ENCODE measurements around the gene FTO.

The FTO gene

GRCh38 chr16:53736297-53736696, 32.3 kb downstream of the FTO start:
- no peaks in the 10 kb centered on the region for H3K36me3 ChIP-seq

GRCh38 chr16:53737552-53737951, 33.6 kb downstream of the FTO start:
- H3K9me3 ChIP-seq: no peaks in the 10 kb centered on the region
- no peak overlapping the region for H3K4me3 ChIP-seq
- DNase-seq: no peak
- H3K4me1 ChIP-seq: peaks cover 0 to 18% (median 11%) of the 10 kb centered on the region in 4 donors
- H3K27me3 ChIP-seq: no peaks in the 10 kb centered on the region
- intact Hi-C loops (cut with DNase I; ENCODE audit: low total_unique reads): no loop called here
- no peaks in the 10 kb centered on the region for H3K36me3 ChIP-seq
- no peak overlapping the region for H3K27ac ChIP-seq
- no peak for TF ChIP-seq CTCF (IDR thresholded peaks at IDR 0.05)

More at GRCh38 chr16:53736297-53736696, 32.3 kb downstream of the FTO start:
- H3K27me3 ChIP-seq: no peaks in the 10 kb centered on the region
- TF ChIP-seq CTCF (IDR thresholded peaks at IDR 0.05): no peak
- H3K9me3 ChIP-seq: no peaks in the 10 kb centered on the region
- no peak overlapping the region for H3K27ac ChIP-seq
- no peak for DNase-seq
- intact Hi-C loops (cut with DNase I; ENCODE audit: low total_unique reads): no loop called here
- peaks cover 0 to 25% (median 14%) of the 10 kb centered on the region in 4 donors for H3K4me1 ChIP-seq
- H3K4me3 ChIP-seq: no peak overlapping the region

GRCh38 chr16:53740476-53740875, 36.5 kb downstream of the FTO start:
- no peak for DNase-seq
- H3K4me1 ChIP-seq: peaks cover 0 to 22% (median 7%) of the 10 kb centered on the region in 4 donors
- H3K27me3 ChIP-seq: no peaks in the 10 kb centered on the region
- no peak overlapping the region for H3K4me3 ChIP-seq
- H3K27ac ChIP-seq: no peak overlapping the region
- TF ChIP-seq CTCF (IDR thresholded peaks at IDR 0.05): no peak
- no peaks in the 10 kb centered on the region for H3K36me3 ChIP-seq
- no peaks in the 10 kb centered on the region for H3K9me3 ChIP-seq
- intact Hi-C loops (cut with DNase I; ENCODE audit: low total_unique reads): no loop called here

GRCh38 chr16:53740933-53741531, 37.1 kb downstream of the FTO start:
- Histone ChIP-seq H3K9me3 (no peaks in the 10 kb centered on the region), H3K36me3 (no peaks in the 10 kb centered on the region), H3K27me3 (no peaks in the 10 kb centered on the region), H3K4me3 (no peak overlapping the region), H3K4me1 (peaks cover 0 to 28% (median 10%) of the 10 kb centered on the region in 4 donors), H3K27ac (no peak overlapping the region)
- no peak for DNase-seq
- intact Hi-C loops (cut with DNase I; ENCODE audit: low total_unique reads): no loop called here
- TF ChIP-seq CTCF (IDR thresholded peaks at IDR 0.05): no peak

- Histone ChIP-seq H3K4me3 (no peak overlapping the region), H3K4me1 (peaks cover 0 to 33% (median 12%) of the 10 kb centered on the region in 4 donors), H3K27me3 (no peaks in the 10 kb centered on the region), H3K27ac (no peak overlapping the region), H3K9me3 (no peaks in the 10 kb centered on the region), H3K36me3 (no peaks in the 10 kb centered on the region)
- intact Hi-C loops (cut with DNase I; ENCODE audit: low total_unique reads): no loop called here
- no peak for DNase-seq
- no peak for TF ChIP-seq CTCF (IDR thresholded peaks at IDR 0.05)
Measured at GRCh38 chr16:53741546-53741945, 37.6 kb downstream of the FTO start.

GRCh38 chr16:53743149-53743566, 39.2 kb downstream of the FTO start:
- H3K36me3 ChIP-seq: no peaks in the 10 kb centered on the region
- intact Hi-C loops (cut with DNase I; ENCODE audit: low total_unique reads): no loop called here
- no peak overlapping the region for H3K4me3 ChIP-seq
- no peaks in the 10 kb centered on the region for H3K27me3 ChIP-seq
- H3K27ac ChIP-seq: no peak overlapping the region
- TF ChIP-seq CTCF (IDR thresholded peaks at IDR 0.05): peak; percentile 31 to 37
- peaks cover 0 to 40% (median 12%) of the 10 kb centered on the region in 4 donors for H3K4me1 ChIP-seq
- no peak for DNase-seq
- no peaks in the 10 kb centered on the region for H3K9me3 ChIP-seq
